IMR-90 (cell line): ENCODE data around the gene HCN3. TPM values are rescaled to one million over a fixed set of nuclear protein-coding genes. Genes with fewer than 3 reads are reported as not detected.

ENCODE experiments used
- ATAC-seq: fragments of 200-7000 bp; cut with Tn5 transposase; 2 replicates; pipeline ENCODE4 v1.9.1; 2020; ENCODE audit warnings: low read depth, mild to moderate bottlenecking, moderate library complexity
- BruUV-seq: library from RNA; stranded (reverse); fragments of 400-500 nt; replicated peaks from 2 replicates; lab custom pipeline; 2021; lab: Mats Ljungman, UMichigan
- CTCF ChIA-PET: fragments of 300-600 bp; formaldehyde crosslinking; extraction: SDS; loops from one replicate; lab custom pipeline; 2021; ENCODE audit warnings: antibody characterized with exemption; lab: Yijun Ruan, JAX
- POLR2A ChIA-PET: fragments of 300-600 bp; sonication (Branson Sonifier 250); formaldehyde crosslinking; loops from one replicate; lab custom pipeline; 2022; ENCODE audit warnings: antibody characterized with exemption; ENCODE audit not compliant: unreplicated experiment; lab: Charles Lee
- DNase-seq: peaks from one replicate; pipeline ENCODE4 v3.0.0; 2013
- H2AFZ ChIP-seq: replicated peaks from 2 replicates; pipeline ENCODE3; 2013; ENCODE audit warnings: low read length, mild to moderate bottlenecking; ENCODE audit not compliant: poor library complexity
- H2AK5ac ChIP-seq: 2 replicates; pipeline ENCODE4 v1.6.1; 2013; ENCODE audit warnings: low read depth, low read length, inconsistent platforms
- H2AK9ac ChIP-seq: replicated peaks from 2 replicates; pipeline ENCODE3; 2013; ENCODE audit warnings: mild to moderate bottlenecking, low read depth, low read length, moderate library complexity; ENCODE audit not compliant: poor library complexity
- H2BK120ac ChIP-seq: 2 replicates; pipeline ENCODE4 v1.6.1; 2013; ENCODE audit warnings: low read depth, low read length, inconsistent platforms
- H2BK15ac ChIP-seq: 3 replicates; pipeline ENCODE4 v1.6.1; 2013; ENCODE audit warnings: low read depth, low read length, inconsistent platforms
- H2BK20ac ChIP-seq: 2 replicates; pipeline ENCODE4 v1.6.1; 2013; ENCODE audit warnings: low read depth, mild to moderate bottlenecking, inconsistent platforms, low read length, moderate library complexity
- H2BK5ac ChIP-seq: 2 replicates; pipeline ENCODE4 v1.6.1; 2013; ENCODE audit warnings: mild to moderate bottlenecking, low read depth, low read length, inconsistent platforms; ENCODE audit not compliant: poor library complexity, severe bottlenecking
- H3K14ac ChIP-seq: replicated peaks from 2 replicates; pipeline ENCODE4 v1.6.1; 2013; ENCODE audit warnings: low read depth, low read length, inconsistent platforms
- H3K18ac ChIP-seq: 2 replicates; pipeline ENCODE4 v1.6.1; 2013; ENCODE audit warnings: low read depth, low read length, control low read depth
- H3K23ac ChIP-seq: 2 replicates; pipeline ENCODE4 v1.6.1; 2013; ENCODE audit warnings: low read depth, low read length, inconsistent platforms
- H3K27ac ChIP-seq: 2 replicates; pipeline ENCODE4 v1.5.1; 2013; ENCODE audit warnings: mild to moderate bottlenecking, control low read depth, low read length; ENCODE audit not compliant: insufficient read depth
- H3K27me3 ChIP-seq: 2 replicates; pipeline ENCODE4 v1.6.1; 2013; ENCODE audit warnings: low read length; ENCODE audit not compliant: control insufficient read depth, insufficient read depth
- H3K36me3 ChIP-seq: 2 replicates; pipeline ENCODE4 v1.6.1; 2013; ENCODE audit warnings: low read length, mixed read lengths; ENCODE audit not compliant: control insufficient read depth, insufficient read depth
- H3K4ac ChIP-seq: 2 replicates; pipeline ENCODE4 v1.6.1; 2013; ENCODE audit warnings: low read depth, low read length, inconsistent platforms
- H3K4me1 ChIP-seq: 2 replicates; pipeline ENCODE4 v1.6.1; 2013; ENCODE audit warnings: low read length, mixed read lengths; ENCODE audit not compliant: control insufficient read depth, insufficient read depth
- H3K4me2 ChIP-seq: 2 replicates; pipeline ENCODE4 v1.6.1; 2013; ENCODE audit warnings: low read depth, mild to moderate bottlenecking, control low read depth, low read length, moderate library complexity
- H3K4me3 ChIP-seq: 2 replicates; pipeline ENCODE4 v1.5.1; 2013; ENCODE audit warnings: low read depth, mild to moderate bottlenecking, control low read depth, low read length, moderate library complexity; ENCODE audit not compliant: insufficient read depth
- H3K56ac ChIP-seq: 2 replicates; pipeline ENCODE4 v1.6.1; 2013; ENCODE audit warnings: low read length, inconsistent platforms; ENCODE audit not compliant: insufficient read depth; ENCODE audit errors: extremely low read depth
- H3K79me1 ChIP-seq, 2 experiments: 2 replicates each; pipeline ENCODE4 v1.6.1; 2013; ENCODE audit warnings: low read length in 2 of 2, inconsistent platforms in 1 of 2, low read depth in 1 of 2
- H3K9ac ChIP-seq: 2 replicates; pipeline ENCODE4 v1.6.1; 2013; ENCODE audit warnings: low read depth, low read length, control low read depth
- H3K9me1 ChIP-seq: 2 replicates; pipeline ENCODE4 v1.6.1; 2013; ENCODE audit warnings: low read length, inconsistent platforms; ENCODE audit not compliant: insufficient read depth
- H3K9me3 ChIP-seq: 2 replicates; pipeline ENCODE4 v1.6.1; 2013; ENCODE audit warnings: low read length; ENCODE audit not compliant: control insufficient read depth, insufficient read depth
- H4K20me1 ChIP-seq: 2 replicates; pipeline ENCODE4 v1.6.1; 2013; ENCODE audit warnings: low read length, inconsistent platforms; ENCODE audit not compliant: insufficient read depth
- H4K5ac ChIP-seq: 2 replicates; pipeline ENCODE4 v1.6.1; 2013; ENCODE audit warnings: mild to moderate bottlenecking, low read depth, low read length, control low read depth
- H4K8ac ChIP-seq, 2 experiments: 2 replicates each; pipeline ENCODE4 v1.6.1; 2013; ENCODE audit warnings: low read depth in 2 of 2, low read length in 2 of 2, control low read depth in 1 of 2, inconsistent platforms in 1 of 2
- H4K91ac ChIP-seq: 2 replicates; pipeline ENCODE4 v1.6.1; 2013; ENCODE audit warnings: low read depth, low read length, inconsistent platforms; ENCODE audit not compliant: insufficient read depth
- NFE2L2 ChIP-seq: fragments of 150-350 bp; IDR thresholded peaks from 2 replicates; pipeline ENCODE4 v1.6.1; 2016; ENCODE audit warnings: low read depth, mild to moderate bottlenecking, low read length
- WGBS, 2 experiments: methylation state at CpG; one replicate each; pipeline versions ENCODE4 v1.1.5 to v1.1.7; 2013; ENCODE audit warnings: missing lambda C conversion rate in 2 of 2; ENCODE audit not compliant: insufficient read length in 1 of 2; ENCODE audit errors: extremely low coverage in 2 of 2; 5-methylcytosine and 5-hydroxymethylcytosine counted together
- dilution Hi-C: fragments of 300-500 bp; cut with HindIII; formaldehyde crosslinking; loops from one replicate; pipeline ENCODE4 v1.14.3; 2018; ENCODE audit warnings: low sequenced_read_pairs; ENCODE audit not compliant: unreplicated experiment
- in situ Hi-C: fragments of 300-500 bp; cut with MboI; formaldehyde crosslinking; loops from 3 replicates; pipeline ENCODE4 v1.14.3; 2019; ENCODE audit warnings: low sequenced_read_pairs, inconsistent platforms, mixed read lengths
- intact Hi-C: fragments of 100-400 bp; cut with micrococcal nuclease; formaldehyde crosslinking; loops from 2 replicates; pipeline ENCODE4 v1.10.0; 2022
- polyA plus RNA-seq, 3 experiments: library from polyadenylated mRNA; depleted of rRNA; stranded (reverse); fragments of >200 nt; gene quantifications; 2 replicates each; pipeline ENCODE4 v1.2.3, GENCODE V29; 2012; ENCODE audit warnings: low replicate concordance in 1 of 3
- total RNA-seq: library from RNA; depleted of rRNA; stranded (reverse); fragments of >200 nt; gene quantifications from 2 replicates; pipeline ENCODE4 v1.2.3, GENCODE V29; 2012

Gene HCN3
- total and polyA plus RNA-seq, 2 of the 4 experiments (the other 2 are of a cell fraction) = 0.36 to 2.7 TPM

GRCh38 chr1:155247667-155248553 lies 29.4 kb upstream of the HCN3 start:
- ChIA-PET CTCF (no interaction called here), POLR2A (no interaction called here)
- in situ Hi-C loops (no loop called here), dilution Hi-C loops (no loop called here), intact Hi-C loops (no loop called here)
- peaks cover 6% of the 10 kb centered on the region for H3K4me1 ChIP-seq
- WGBS, 2 experiments = 93% methylated on average over 18 of the region's 26 CpGs; no CpG with 5 or more reads in 1 of the 2 experiments
- no peak overlapping the region for H2BK20ac ChIP-seq
- ATAC-seq (no peak), DNase-seq (no peak)
- no peak overlapping the region for H3K14ac ChIP-seq
- H2AK9ac ChIP-seq = no peak overlapping the region
- no peak overlapping the region for H2BK5ac ChIP-seq
- H3K79me1 ChIP-seq = peaks cover 4 to 19% of the 10 kb centered on the region in 2 experiments; a peak in 3 of 4 replicates
- H2AK5ac ChIP-seq = no peak overlapping the region
- no peak overlapping the region for H3K4me3 ChIP-seq
- H4K91ac ChIP-seq = no peak overlapping the region
- H3K27me3 ChIP-seq = no peaks in the 10 kb centered on the region
- H3K9me1 ChIP-seq = no peaks in the 10 kb centered on the region
- H4K8ac ChIP-seq = no peak overlapping the region
- H3K27ac ChIP-seq = no peak overlapping the region
- H4K5ac ChIP-seq = no peak overlapping the region
- no peak for TF ChIP-seq NFE2L2
- no peaks in the 10 kb centered on the region for H4K20me1 ChIP-seq
- H2BK15ac ChIP-seq = no peak overlapping the region
- no peak overlapping the region for H3K4ac ChIP-seq
- no peak overlapping the region for H2AFZ ChIP-seq
- no peak overlapping the region for H3K56ac ChIP-seq
- no peak overlapping the region for H3K9ac ChIP-seq
- no TSS peak for BruUV-seq
- no peaks in the 10 kb centered on the region for H3K9me3 ChIP-seq
- H2BK120ac ChIP-seq = no peak overlapping the region
- peaks cover 16% of the 10 kb centered on the region for H3K36me3 ChIP-seq
- H3K18ac ChIP-seq = no peak overlapping the region
- no peak overlapping the region for H3K23ac ChIP-seq
- H3K4me2 ChIP-seq = no peak overlapping the region
